H1 (cell line): ENCODE data around the gene PCDHAC1. TPM values are rescaled to one million over a fixed set of nuclear protein-coding genes. Genes with fewer than 3 reads are reported as not detected.

Experiments used
- CTCF ChIA-PET: fragments of 300-600 bp; sonication (Branson Sonifier 250); formaldehyde crosslinking; loops from one replicate; lab custom pipeline; 2021; ENCODE audit not compliant: partially characterized antibody; lab: Charles Lee
- POLR2A ChIA-PET: fragments of 300-600 bp; sonication (Branson Sonifier 250); formaldehyde crosslinking; loops from one replicate; lab custom pipeline; 2021; ENCODE audit warnings: inconsistent platforms; ENCODE audit not compliant: partially characterized antibody; lab: Charles Lee
- DNase-seq, 2 experiments: peaks; one replicate each; pipeline versions ENCODE4 v3.0.0 to v3.0.0-alpha.2; 2010 to 2022; ENCODE audit warnings: low spot score in 2 of 2, low read depth in 1 of 2, mixed read lengths in 1 of 2
- FAIRE-seq: peaks from 2 replicates; lab custom pipeline; 2011; peaks lifted over from hg19 to GRCh38; lab: Jason Lieb, UNC
- H2AFZ ChIP-seq: 2 replicates; pipeline ENCODE4 v1.8.1; 2012; ENCODE audit warnings: low read length, inconsistent platforms
- H2AK5ac ChIP-seq: 2 replicates; pipeline ENCODE4 v1.6.1; 2013; ENCODE audit warnings: low read depth, low read length
- H2BK120ac ChIP-seq: replicated peaks from 2 replicates; pipeline ENCODE3; 2013; ENCODE audit warnings: low read depth, low read length, inconsistent platforms
- H2BK12ac ChIP-seq: 2 replicates; pipeline ENCODE4 v1.6.1; 2013; ENCODE audit warnings: low read depth, low read length
- H2BK15ac ChIP-seq: 2 replicates; pipeline ENCODE4 v1.6.1; 2013; ENCODE audit warnings: low read length
- H2BK20ac ChIP-seq: 2 replicates; pipeline ENCODE4 v1.6.1; 2013; ENCODE audit warnings: low read length
- H2BK5ac ChIP-seq: 2 replicates; pipeline ENCODE4 v1.6.1; 2013; ENCODE audit warnings: low read depth, low read length
- H3K14ac ChIP-seq: 2 replicates; pipeline ENCODE4 v1.6.1; 2013; ENCODE audit warnings: inconsistent platforms; ENCODE audit not compliant: insufficient read length
- H3K18ac ChIP-seq: 2 replicates; pipeline ENCODE4 v1.6.1; 2013; ENCODE audit warnings: low read length; ENCODE audit errors: extremely low read depth
- H3K23ac ChIP-seq: 2 replicates; pipeline ENCODE4 v1.6.1; 2013; ENCODE audit warnings: inconsistent platforms; ENCODE audit not compliant: insufficient read length
- H3K23me2 ChIP-seq: 2 replicates; pipeline ENCODE4 v1.6.1; 2013; ENCODE audit warnings: low read depth, low read length
- H3K27ac ChIP-seq: 2 replicates; pipeline ENCODE4 v1.6.1; 2011; ENCODE audit warnings: low read depth, low read length, inconsistent platforms
- H3K27me3 ChIP-seq, 4 experiments: replicated peaks in 1 of 4; 1 replicate in 1 of 4; 2 replicates in 3 of 4; pipeline versions ENCODE4 v1.6.1 to v1.8.1; 2011 to 2013; ENCODE audit warnings: low read length in 3 of 4, mild to moderate bottlenecking in 3 of 4, inconsistent platforms in 2 of 4, mixed read lengths in 2 of 4, moderate library complexity in 1 of 4; ENCODE audit not compliant: control insufficient read depth in 3 of 4, insufficient read depth in 3 of 4; ENCODE audit errors: extremely low read depth in 1 of 4
- H3K36me3 ChIP-seq, 4 experiments: 2 replicates each; pipeline versions ENCODE4 v1.6.1 to v1.8.1; 2011 to 2013; ENCODE audit warnings: mild to moderate bottlenecking in 4 of 4, low read length in 3 of 4, moderate library complexity in 2 of 4, control low read depth in 1 of 4, inconsistent platforms in 1 of 4; ENCODE audit not compliant: insufficient read depth in 4 of 4, control insufficient read depth in 2 of 4
- H3K4ac ChIP-seq: replicated peaks from 2 replicates; pipeline ENCODE3; 2013; ENCODE audit warnings: low read length, low read depth, mixed read lengths, inconsistent platforms; ENCODE audit not compliant: insufficient read length
- H3K4me1 ChIP-seq, 4 experiments: replicated peaks in 1 of 4; 1 replicate in 1 of 4; 2 replicates in 3 of 4; pipeline versions ENCODE4 v1.6.1 to v1.8.1; 2011 to 2013; ENCODE audit warnings: low read length in 3 of 4, inconsistent platforms in 2 of 4, mixed read lengths in 1 of 4; ENCODE audit not compliant: insufficient read depth in 4 of 4, control insufficient read depth in 3 of 4
- H3K4me2 ChIP-seq, 2 experiments: 2 replicates each; pipeline versions ENCODE4 v1.6.1 to v1.8.1; 2011 to 2013; ENCODE audit warnings: low read depth in 2 of 2, low read length in 2 of 2, control low read depth in 1 of 2, inconsistent platforms in 1 of 2, mild to moderate bottlenecking in 1 of 2; ENCODE audit not compliant: insufficient read depth in 1 of 2
- H3K4me3 ChIP-seq, 4 experiments: fragments of 200-600, 300-600 bp in 1 of 4; sonication (generic), shearing (Covaris generic), sonication (Bioruptor Twin) in 1 of 4; 2 replicates each; pipeline versions ENCODE4 v1.5.1 to v1.8.1; 2011 to 2016; ENCODE audit warnings: low read length in 4 of 4, low read depth in 3 of 4, control low read depth in 2 of 4, inconsistent platforms in 2 of 4, mild to moderate bottlenecking in 2 of 4, mixed read lengths in 1 of 4, moderate library complexity in 1 of 4; ENCODE audit not compliant: insufficient read depth in 2 of 4; ENCODE audit errors: extremely low read depth in 1 of 4
- H3K56ac ChIP-seq: replicated peaks from 2 replicates; pipeline ENCODE3; 2013; ENCODE audit warnings: low read depth, mild to moderate bottlenecking, mixed read lengths, low read length, inconsistent platforms; ENCODE audit not compliant: insufficient read length
- H3K79me1 ChIP-seq: 2 replicates; pipeline ENCODE4 v1.6.1; 2013; ENCODE audit warnings: low read depth, low read length, control low read depth
- H3K79me2 ChIP-seq, 2 experiments: 2 replicates each; pipeline versions ENCODE4 v1.6.1 to v1.8.1; 2012 to 2013; ENCODE audit warnings: low read length in 2 of 2, mild to moderate bottlenecking in 2 of 2, inconsistent platforms in 1 of 2; ENCODE audit not compliant: insufficient read depth in 2 of 2, control insufficient read depth in 1 of 2
- H3K9ac ChIP-seq, 4 experiments: replicated peaks in 1 of 4; 1 replicate in 1 of 4; 2 replicates in 3 of 4; pipeline versions ENCODE4 v1.6.1 to v1.8.1; 2011 to 2013; ENCODE audit warnings: low read depth in 3 of 4, low read length in 3 of 4, control low read depth in 2 of 4, mild to moderate bottlenecking in 2 of 4, moderate library complexity in 2 of 4, inconsistent platforms in 1 of 4; ENCODE audit errors: extremely low read depth in 1 of 4
- H3K9me3 ChIP-seq, 2 experiments: 2 replicates each; pipeline versions ENCODE4 v1.6.1 to v1.8.1; 2012 to 2013; ENCODE audit warnings: mild to moderate bottlenecking in 2 of 2, moderate library complexity in 2 of 2, control low read depth in 1 of 2, inconsistent platforms in 1 of 2, low read depth in 1 of 2, low read length in 1 of 2, mixed read lengths in 1 of 2; ENCODE audit not compliant: insufficient read depth in 2 of 2
- H4K20me1 ChIP-seq, 2 experiments: replicated peaks in 1 of 2; 2 replicates each; pipeline versions ENCODE3 to v1.8.1; 2011 to 2013; ENCODE audit warnings: inconsistent platforms in 2 of 2, low read length in 2 of 2, mild to moderate bottlenecking in 1 of 2; ENCODE audit not compliant: insufficient read depth in 2 of 2, control insufficient read depth in 1 of 2
- H4K5ac ChIP-seq: 2 replicates; pipeline ENCODE4 v1.6.1; 2013; ENCODE audit warnings: low read length, low read depth, mixed read lengths, inconsistent platforms; ENCODE audit not compliant: insufficient read length
- H4K8ac ChIP-seq: 2 replicates; pipeline ENCODE4 v1.8.0; 2013; ENCODE audit warnings: mild to moderate bottlenecking, moderate library complexity, low read length, inconsistent platforms; ENCODE audit not compliant: insufficient read depth; ENCODE audit errors: extremely low read depth
- H4K91ac ChIP-seq: replicated peaks from 2 replicates; pipeline ENCODE3; 2013; ENCODE audit warnings: low read length, mixed read lengths, inconsistent platforms; ENCODE audit not compliant: insufficient read length
- ASH2L ChIP-seq: fragments of 200-600, 300-600 bp; sonication (generic); IDR thresholded peaks from one replicate; pipeline ENCODE4 v1.7.1; 2017; ENCODE audit warnings: low read length
- BCL11A ChIP-seq, 2 experiments: IDR thresholded peaks; one replicate each; pipeline ENCODE4 v1.6.1; 2011; ENCODE audit warnings: low read depth in 2 of 2, low read length in 2 of 2, mild to moderate bottlenecking in 2 of 2
- FOSL1 ChIP-seq: IDR thresholded peaks from 2 replicates; pipeline ENCODE4 v1.6.1; 2011; ENCODE audit warnings: mild to moderate bottlenecking, low read depth, low read length, moderate library complexity; ENCODE audit not compliant: insufficient read depth
- KDM1A ChIP-seq: fragments of 200-600, 300-600 bp; sonication (generic); IDR thresholded peaks from 2 replicates; pipeline ENCODE4 v1.7.1; 2016; ENCODE audit warnings: mild to moderate bottlenecking, low read length, borderline replicate concordance
- NANOG ChIP-seq: IDR thresholded peaks from 2 replicates; pipeline ENCODE4 v1.6.1; 2011; ENCODE audit warnings: low read length, low read depth, mild to moderate bottlenecking, inconsistent platforms; ENCODE audit not compliant: insufficient read depth, poor library complexity, severe bottlenecking
- POLR2AphosphoS5 ChIP-seq: IDR thresholded peaks from 2 replicates; pipeline ENCODE4 v1.6.1; 2011; ENCODE audit warnings: low read depth, low read length
- RNF2 ChIP-seq: fragments of 200-900, 300-1000 bp; sonication (generic); IDR thresholded peaks from 2 replicates; pipeline ENCODE4 v1.7.1; 2016; ENCODE audit warnings: borderline replicate concordance, low read depth, mild to moderate bottlenecking, antibody characterized with exemption, low read length; ENCODE audit not compliant: poor library complexity, severe bottlenecking; ENCODE audit errors: missing control alignments
- RXRA ChIP-seq: IDR thresholded peaks from 2 replicates; pipeline ENCODE4 v1.6.1; 2011; ENCODE audit warnings: low read depth, mild to moderate bottlenecking, low read length, moderate library complexity; ENCODE audit not compliant: insufficient read depth
- SIX5 ChIP-seq: IDR thresholded peaks from 2 replicates; pipeline ENCODE4 v1.6.1; 2011; ENCODE audit warnings: mild to moderate bottlenecking, low read depth, low read length
- SUZ12 ChIP-seq: fragments of 200-600 bp; sonication (generic); IDR thresholded peaks from 2 replicates; pipeline ENCODE4 v1.6.1; 2012; ENCODE audit warnings: mild to moderate bottlenecking, inconsistent platforms, low read length, moderate library complexity, mixed read lengths
- WGBS, 2 experiments: shearing (Covaris generic) in 1 of 2; methylation state at CpG; one replicate each; pipeline versions ENCODE4 v1.1.6 to v1.1.7; 2013 to 2015; ENCODE audit warnings: low lambda C conversion rate in 2 of 2, mixed read lengths in 2 of 2, inconsistent platforms in 1 of 2, low coverage in 1 of 2, missing lambda C conversion rate in 1 of 2; ENCODE audit not compliant: insufficient replicate concordance in 2 of 2, insufficient coverage in 1 of 2, insufficient read length in 1 of 2; ENCODE audit errors: extremely low coverage in 1 of 2, missing lambda C conversion rate in 1 of 2; 5-methylcytosine and 5-hydroxymethylcytosine counted together
- polyA plus RNA-seq, 7 experiments: library from polyadenylated mRNA; depleted of rRNA in 3 of 7; stranded (reverse) in 5 of 7; unstranded in 2 of 7; fragments of >200 nt in 5 of 7; fragments of 200-250 nt in 2 of 7; gene quantifications; 1 replicate in 5 of 7; 2 replicates in 1 of 7; 4 replicates in 1 of 7; pipeline versions ENCODE4 v1.2.1 to v1.2.3, GENCODE V29; 2011 to 2013; ENCODE audit warnings: missing spikeins in 2 of 7, mixed read lengths in 2 of 7
- total RNA-seq: library from RNA; stranded (reverse); fragmentation: NEBNext Ultra II Directional; extraction: Animal tissue kit (Norgen Biotek cat#: 25700); gene quantifications from 2 replicates; pipeline ENCODE4 v1.2.1, GENCODE V29; 2021

The PCDHAC1 gene
- total and polyA plus RNA-seq, 2 of the 8 experiments (the other 6 are each of a cell fraction or from before 2014, with no cell fraction given): 2.2 to 4.5 TPM

- ChIA-PET CTCF (interaction anchor here (0.9 to 5.7 kb wide), 13 partner anchors 9 to 91 kb away, joined by 3 to 56 read pairs (median 8); partner anchors contain the start of genes PCDHA12, PCDHA13 and PCDHAC1), POLR2A (interaction anchor here (0.8 to 13.7 kb wide), 8 partner anchors 11 to 90 kb away, joined by 3 to 123 read pairs (median 16); partner anchors contain the start of gene PCDHAC1)
- peak overlapping the region; percentile 76 to 96 (median 92) for H3K4me3 ChIP-seq
- H2BK20ac ChIP-seq: no peak overlapping the region
- no peaks in the 10 kb centered on the region for H3K36me3 ChIP-seq
- H3K4me2 ChIP-seq: peak overlapping the region; percentile 78 to 100
- FAIRE-seq: peak; percentile 48
- H3K4ac ChIP-seq: no peak overlapping the region
- H3K79me1 ChIP-seq: no peaks in the 10 kb centered on the region
- H2BK12ac ChIP-seq: peak overlapping the region; percentile 80
- no peak overlapping the region for H3K27ac ChIP-seq
- peaks cover 2 to 27% (median 20%) of the 10 kb centered on the region in 4 experiments for H3K27me3 ChIP-seq
- H2BK5ac ChIP-seq: no peak overlapping the region
- H3K23me2 ChIP-seq: peaks cover 15% of the 10 kb centered on the region
- H3K23ac ChIP-seq: no peak overlapping the region
- H3K4me1 ChIP-seq: peaks cover 2 to 15% (median 7%) of the 10 kb centered on the region in 4 experiments; a peak in 5 of 7 replicates
- no peak overlapping the region for H4K5ac ChIP-seq
- H2BK15ac ChIP-seq: no peak overlapping the region
- H2AFZ ChIP-seq: peak overlapping the region; percentile 61; the same call in 1 of the 2 replicates
- 0 out of 2 replicates have a peak overlapping the region, but pooled peaks have one; percentile 73 for H4K8ac ChIP-seq
- H4K20me1 ChIP-seq: peaks cover 9 to 14% of the 10 kb centered on the region in 2 experiments
- peak overlapping the region in 2 of 4 experiments; percentile 60 to 73; a peak in 3 of 7 replicates for H3K9ac ChIP-seq
- H3K9me3 ChIP-seq: no peaks in the 10 kb centered on the region
- no peak overlapping the region for H4K91ac ChIP-seq
- H3K14ac ChIP-seq: peak overlapping the region; percentile 25
- 6% methylated on average over 9 of the region's 9 CpGs; no CpG with 5 or more reads in 1 of the 2 experiments for WGBS, 2 experiments
- no peak for DNase-seq
- H3K79me2 ChIP-seq: peaks cover 0 to 3% of the 10 kb centered on the region in 2 experiments; a peak in 1 of 4 replicates
- H2AK5ac ChIP-seq: no peak overlapping the region
- H3K18ac ChIP-seq: peak overlapping the region; percentile 14; the same call in 1 of the 2 replicates
- TF ChIP-seq RNF2 (peak; percentile 26), FOSL1 (no peak), RXRA (no peak), NANOG (no peak), KDM1A (peak; percentile 43; the same call in 1 of the 2 replicates), SIX5 (no peak), ASH2L (peak; percentile 30), SUZ12 (no peak), POLR2AphosphoS5 (no peak), BCL11A (IDR thresholded peaks at IDR 0.05; ENCODE audit: low read depth in 2 of 2, low read length in 2 of 2) (no peak)
- H2BK120ac ChIP-seq: no peak overlapping the region
- no peak overlapping the region for H3K56ac ChIP-seq
Measured at GRCh38 chr5:140965905-140966292, 39.8 kb downstream of the PCDHAC1 start.
